T-helper 2 cell treated with Interferon-gamma antibody and Interleukin-4, amounts not matched to agents 5 μg/mL and 100 μg/mL, for 36 hours (primary cell): Measurements from ENCODE around the gene PRSS23.
"Not testable (repeated sequence)": the region's sequence is repeated elsewhere in the genome, so short reads cannot be mapped to it uniquely, and the experiment has no call there.

ENCODE experiments used
- DNase-seq: peaks from one replicate; pipeline ENCODE4 v3.0.0; 2021; ENCODE audit warnings: low spot score
- H3K27ac Mint-ChIP-seq: one replicate; pipeline ENCODE4 v1.8.0; 2021; ENCODE audit warnings: mild to moderate bottlenecking, mixed read lengths
- H3K27me3 Mint-ChIP-seq: one replicate; pipeline ENCODE4 v1.8.0; 2021; ENCODE audit warnings: low read depth, mixed read lengths
- H3K36me3 Mint-ChIP-seq: one replicate; pipeline ENCODE4 v1.8.0; 2021; ENCODE audit warnings: low read depth, mixed read lengths
- H3K4me1 Mint-ChIP-seq: one replicate; pipeline ENCODE4 v1.8.0; 2021; ENCODE audit warnings: low read depth, mixed read lengths
- H3K4me3 Mint-ChIP-seq: one replicate; pipeline ENCODE4 v1.8.0; 2022; ENCODE audit warnings: mild to moderate bottlenecking, moderate library complexity, mixed read lengths
- H3K9me3 Mint-ChIP-seq: one replicate; pipeline ENCODE4 v1.8.0; 2021; ENCODE audit warnings: mixed read lengths

The PRSS23 gene

GRCh38 chr11:86812322-86812670, 12.0 kb downstream of the PRSS23 start:
- H3K27ac Mint-ChIP-seq = no peak overlapping the region
- H3K27me3 Mint-ChIP-seq = peaks cover 31% of the 10 kb centered on the region
- no peak overlapping the region for H3K4me3 Mint-ChIP-seq
- DNase-seq = no peak
- no peaks in the 10 kb centered on the region for H3K4me1 Mint-ChIP-seq
- H3K36me3 Mint-ChIP-seq = no peaks in the 10 kb centered on the region
- H3K9me3 Mint-ChIP-seq = no peaks in the 10 kb centered on the region

GRCh38 chr11:86812981-86813380, 12.6 kb downstream of the PRSS23 start:
- peaks cover 34% of the 10 kb centered on the region for H3K27me3 Mint-ChIP-seq
- DNase-seq = no peak
- no peak overlapping the region for H3K4me3 Mint-ChIP-seq
- no peaks in the 10 kb centered on the region for H3K4me1 Mint-ChIP-seq
- no peak overlapping the region for H3K27ac Mint-ChIP-seq
- no peaks in the 10 kb centered on the region for H3K9me3 Mint-ChIP-seq
- no peaks in the 10 kb centered on the region for H3K36me3 Mint-ChIP-seq

- no peaks in the 10 kb centered on the region for H3K9me3 Mint-ChIP-seq
- no peak overlapping the region for H3K4me3 Mint-ChIP-seq
- no peak for DNase-seq
- H3K4me1 Mint-ChIP-seq = no peaks in the 10 kb centered on the region
- peaks cover 39% of the 10 kb centered on the region for H3K27me3 Mint-ChIP-seq
- H3K27ac Mint-ChIP-seq = no peak overlapping the region
- H3K36me3 Mint-ChIP-seq = no peaks in the 10 kb centered on the region
These were observed 14.4 kb downstream of the PRSS23 start for GRCh38 chr11:86814775-86815174.

GRCh38 chr11:86815726-86816125, 15.4 kb downstream of the PRSS23 start:
- no peaks in the 10 kb centered on the region for H3K36me3 Mint-ChIP-seq
- H3K27me3 Mint-ChIP-seq = peaks cover 35% of the 10 kb centered on the region
- DNase-seq = no peak
- H3K9me3 Mint-ChIP-seq = no peaks in the 10 kb centered on the region
- no peaks in the 10 kb centered on the region for H3K4me1 Mint-ChIP-seq
- no peak overlapping the region for H3K4me3 Mint-ChIP-seq
- no peak overlapping the region for H3K27ac Mint-ChIP-seq

- no peaks in the 10 kb centered on the region for H3K36me3 Mint-ChIP-seq
- no peak overlapping the region for H3K27ac Mint-ChIP-seq
- H3K4me1 Mint-ChIP-seq = no peaks in the 10 kb centered on the region
- H3K9me3 Mint-ChIP-seq = no peaks in the 10 kb centered on the region
- peaks cover 30% of the 10 kb centered on the region for H3K27me3 Mint-ChIP-seq
- no peak overlapping the region for H3K4me3 Mint-ChIP-seq
- no peak for DNase-seq
These were observed 15.9 kb downstream of the PRSS23 start for GRCh38 chr11:86816251-86816726.

- H3K9me3 Mint-ChIP-seq = peaks cover 3% of the 10 kb centered on the region
- H3K4me1 Mint-ChIP-seq = no peaks in the 10 kb centered on the region
- no peaks in the 10 kb centered on the region for H3K36me3 Mint-ChIP-seq
- H3K27ac Mint-ChIP-seq = no peak overlapping the region
- no peak overlapping the region for H3K4me3 Mint-ChIP-seq
- H3K27me3 Mint-ChIP-seq = peaks cover 25% of the 10 kb centered on the region
- DNase-seq = no peak
These were observed 18.3 kb downstream of the PRSS23 start for GRCh38 chr11:86818462-86819192.

- not testable (repeated sequence) for H3K36me3 Mint-ChIP-seq, H3K27ac Mint-ChIP-seq, H3K27me3 Mint-ChIP-seq, DNase-seq, H3K4me1 Mint-ChIP-seq, H3K4me3 Mint-ChIP-seq, H3K9me3 Mint-ChIP-seq
These were observed 23.8 kb downstream of the PRSS23 start for GRCh38 chr11:86824139-86824538.

GRCh38 chr11:86834376-86834775, 34.0 kb downstream of the PRSS23 start:
- not testable (repeated sequence) for H3K36me3 Mint-ChIP-seq, H3K4me1 Mint-ChIP-seq, DNase-seq, H3K27me3 Mint-ChIP-seq, H3K4me3 Mint-ChIP-seq, H3K9me3 Mint-ChIP-seq, H3K27ac Mint-ChIP-seq

- H3K9me3 Mint-ChIP-seq, H3K4me3 Mint-ChIP-seq, H3K36me3 Mint-ChIP-seq, H3K4me1 Mint-ChIP-seq, DNase-seq, H3K27ac Mint-ChIP-seq: not testable (repeated sequence)
- peaks cover 11% of the 10 kb centered on the region for H3K27me3 Mint-ChIP-seq
These were observed 44.6 kb downstream of the PRSS23 start for GRCh38 chr11:86844762-86845508.

GRCh38 chr11:86848132-86848531, 47.8 kb downstream of the PRSS23 start:
- DNase-seq = no peak

GRCh38 chr11:86849679-86850078, 49.3 kb downstream of the PRSS23 start:
- Mint-ChIP-seq H3K27ac (no peak overlapping the region), H3K9me3 (no peaks in the 10 kb centered on the region), H3K4me3 (no peak overlapping the region), H3K27me3 (peaks cover 4% of the 10 kb centered on the region), H3K36me3 (no peaks in the 10 kb centered on the region), H3K4me1 (no peaks in the 10 kb centered on the region)
- DNase-seq = no peak

More at GRCh38 chr11:86848132-86848531, 47.8 kb downstream of the PRSS23 start:
- no peak overlapping the region for H3K4me3 Mint-ChIP-seq
- H3K4me1 Mint-ChIP-seq = no peaks in the 10 kb centered on the region
- no peaks in the 10 kb centered on the region for H3K9me3 Mint-ChIP-seq
- no peaks in the 10 kb centered on the region for H3K36me3 Mint-ChIP-seq
- peaks cover 4% of the 10 kb centered on the region for H3K27me3 Mint-ChIP-seq
- no peak overlapping the region for H3K27ac Mint-ChIP-seq
